Neural progenitor cell (in vitro differentiated cells): ENCODE measurements around the gene ADH7.

Experiments
- EZH2 ChIP-seq: fragments of 200-600 bp; sonication (generic); IDR thresholded peaks from 2 replicates; pipeline ENCODE4 v1.6.1; 2017; ENCODE audit warnings: antibody characterized with exemption, mild to moderate bottlenecking, moderate library complexity
- TF ChIP-seq, protein P1 (sequence below): fragments of 200-600 bp; sonication (generic); IDR thresholded peaks from 2 replicates; pipeline ENCODE4 v1.5.1; 2017; ENCODE audit warnings: antibody characterized with exemption, mild to moderate bottlenecking

DNA sequence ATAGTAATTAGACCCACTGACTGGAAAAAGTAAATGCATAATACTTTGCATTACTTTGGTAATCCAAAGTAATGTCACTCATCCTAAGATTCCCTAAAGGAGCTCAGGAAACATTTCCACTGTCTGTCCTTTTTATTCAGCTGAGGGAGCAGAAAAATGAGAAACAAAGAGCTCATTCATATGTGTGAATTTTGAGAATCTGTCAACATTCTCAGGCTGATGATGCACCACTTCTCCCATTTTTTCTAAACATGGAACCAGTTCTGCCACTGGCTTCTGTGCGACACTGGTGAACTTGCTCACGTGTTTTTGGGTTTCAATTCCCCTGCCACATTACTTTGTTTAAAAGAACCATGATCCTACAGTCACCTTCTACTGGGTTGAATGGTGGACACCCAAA is 28.4 kb upstream of the ADH7 start:
- TF ChIP-seq, protein P1, sequence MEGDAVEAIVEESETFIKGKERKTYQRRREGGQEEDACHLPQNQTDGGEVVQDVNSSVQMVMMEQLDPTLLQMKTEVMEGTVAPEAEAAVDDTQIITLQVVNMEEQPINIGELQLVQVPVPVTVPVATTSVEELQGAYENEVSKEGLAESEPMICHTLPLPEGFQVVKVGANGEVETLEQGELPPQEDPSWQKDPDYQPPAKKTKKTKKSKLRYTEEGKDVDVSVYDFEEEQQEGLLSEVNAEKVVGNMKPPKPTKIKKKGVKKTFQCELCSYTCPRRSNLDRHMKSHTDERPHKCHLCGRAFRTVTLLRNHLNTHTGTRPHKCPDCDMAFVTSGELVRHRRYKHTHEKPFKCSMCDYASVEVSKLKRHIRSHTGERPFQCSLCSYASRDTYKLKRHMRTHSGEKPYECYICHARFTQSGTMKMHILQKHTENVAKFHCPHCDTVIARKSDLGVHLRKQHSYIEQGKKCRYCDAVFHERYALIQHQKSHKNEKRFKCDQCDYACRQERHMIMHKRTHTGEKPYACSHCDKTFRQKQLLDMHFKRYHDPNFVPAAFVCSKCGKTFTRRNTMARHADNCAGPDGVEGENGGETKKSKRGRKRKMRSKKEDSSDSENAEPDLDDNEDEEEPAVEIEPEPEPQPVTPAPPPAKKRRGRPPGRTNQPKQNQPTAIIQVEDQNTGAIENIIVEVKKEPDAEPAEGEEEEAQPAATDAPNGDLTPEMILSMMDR: no peak
- TF ChIP-seq EZH2: no peak
